ENCODE results near the gene SCAF4.
"Not testable (repeated sequence)": the region's sequence is repeated elsewhere in the genome, so short reads cannot be mapped to it uniquely, and the experiment has no call there.

SCAF4 gene

GRCh38 chr21:31731857-31732596 is at the start of gene SCAF4:
Gene SCAF4 (minus strand): TSS chr21:31732118. CDS start chr21:31731692, 426 bp downstream.
- Mint-ChIP-seq H3K36me3 (ENCODE audit: low read depth) (peaks cover 9% of the 10 kb centered on the region), H3K9me3 (no peaks in the 10 kb centered on the region), H3K4me3 (no peak within 1 kb of the TSS), H3K27ac (peak within 1 kb of the TSS; percentile 83), H3K4me1 (peaks cover 13% of the 10 kb centered on the region), H3K27me3 (no peaks in the 10 kb centered on the region)
- DNase-seq, result peak; percentile 83
- ATAC-seq, result peak; percentile 83

- Mint-ChIP-seq H3K4me1 (peaks cover 2% of the 10 kb centered on the region), H3K36me3 (ENCODE audit: low read depth) (no peaks in the 10 kb centered on the region), H3K27ac (no peak overlapping the region), H3K9me3 (peaks cover 4% of the 10 kb centered on the region), H3K27me3 (peaks cover 10% of the 10 kb centered on the region), H3K4me3 (no peak overlapping the region)
- DNase-seq (no peak), ATAC-seq (no peak)
Measured at GRCh38 chr21:31780944-31781343, 49.0 kb upstream of the SCAF4 start.

- no peak for ATAC-seq
- Mint-ChIP-seq H3K27me3 (peaks cover 10% of the 10 kb centered on the region), H3K27ac (no peak overlapping the region)
Measured at GRCh38 chr21:31778546-31778945, 46.6 kb upstream of the SCAF4 start.

GRCh38 chr21:31777857-31778256 is 45.9 kb upstream of the SCAF4 start:
- Mint-ChIP-seq H3K9me3 (no peaks in the 10 kb centered on the region), H3K4me3 (no peak overlapping the region), H3K4me1 (no peaks in the 10 kb centered on the region), H3K36me3 (ENCODE audit: low read depth) (no peaks in the 10 kb centered on the region), H3K27me3 (peaks cover 7% of the 10 kb centered on the region), H3K27ac (no peak overlapping the region)
- ATAC-seq, result no peak
- DNase-seq, result no peak

More at GRCh38 chr21:31778546-31778945, 46.6 kb upstream of the SCAF4 start:
- Mint-ChIP-seq H3K9me3 (no peaks in the 10 kb centered on the region), H3K36me3 (ENCODE audit: low read depth) (no peaks in the 10 kb centered on the region), H3K4me3 (no peak overlapping the region), H3K4me1 (no peaks in the 10 kb centered on the region)
- no peak for DNase-seq

- no peak overlapping the region for H3K4me3 Mint-ChIP-seq
- ATAC-seq, result no peak
- H3K4me1 Mint-ChIP-seq, result no peaks in the 10 kb centered on the region
- no peaks in the 10 kb centered on the region for H3K9me3 Mint-ChIP-seq
- DNase-seq, result no peak
- no peak overlapping the region for H3K27ac Mint-ChIP-seq
- H3K36me3 Mint-ChIP-seq (ENCODE audit: low read depth), result no peaks in the 10 kb centered on the region
- no peaks in the 10 kb centered on the region for H3K27me3 Mint-ChIP-seq
Measured at GRCh38 chr21:31774031-31774430, 42.1 kb upstream of the SCAF4 start.

- ATAC-seq (no peak), DNase-seq (no peak)
- no peaks in the 10 kb centered on the region for H3K4me1 Mint-ChIP-seq
Measured at GRCh38 chr21:31772674-31773555, 41.0 kb upstream of the SCAF4 start.

GRCh38 chr21:31771685-31772084 is 39.8 kb upstream of the SCAF4 start:
- DNase-seq (no peak), ATAC-seq (no peak)
- Mint-ChIP-seq H3K4me3 (no peak overlapping the region), H3K4me1 (no peaks in the 10 kb centered on the region), H3K27ac (no peak overlapping the region), H3K9me3 (no peaks in the 10 kb centered on the region), H3K36me3 (ENCODE audit: low read depth) (no peaks in the 10 kb centered on the region), H3K27me3 (no peaks in the 10 kb centered on the region)

More at GRCh38 chr21:31772674-31773555, 41.0 kb upstream of the SCAF4 start:
- Mint-ChIP-seq H3K36me3 (ENCODE audit: low read depth) (no peaks in the 10 kb centered on the region), H3K27ac (no peak overlapping the region), H3K9me3 (no peaks in the 10 kb centered on the region), H3K27me3 (no peaks in the 10 kb centered on the region), H3K4me3 (no peak overlapping the region)

- Mint-ChIP-seq H3K9me3 (no peaks in the 10 kb centered on the region), H3K36me3 (ENCODE audit: low read depth) (no peaks in the 10 kb centered on the region), H3K4me3 (no peak overlapping the region), H3K27ac (no peak overlapping the region), H3K4me1 (no peaks in the 10 kb centered on the region), H3K27me3 (no peaks in the 10 kb centered on the region)
- DNase-seq (no peak), ATAC-seq (no peak)
Measured at GRCh38 chr21:31768710-31769109, 36.8 kb upstream of the SCAF4 start.

GRCh38 chr21:31766899-31767298 is 35.0 kb upstream of the SCAF4 start:
- no peak for ATAC-seq
- no peak overlapping the region for H3K4me3 Mint-ChIP-seq

GRCh38 chr21:31765850-31766249 is 33.9 kb upstream of the SCAF4 start:
- H3K9me3 Mint-ChIP-seq; H3K27ac Mint-ChIP-seq; H3K27me3 Mint-ChIP-seq; H3K4me1 Mint-ChIP-seq; ATAC-seq; DNase-seq; H3K4me3 Mint-ChIP-seq; H3K36me3 Mint-ChIP-seq (ENCODE audit: low read depth): not testable (repeated sequence)

More at GRCh38 chr21:31766899-31767298, 35.0 kb upstream of the SCAF4 start:
- no peak for DNase-seq
- H3K4me1 Mint-ChIP-seq, result no peaks in the 10 kb centered on the region
- no peaks in the 10 kb centered on the region for H3K36me3 Mint-ChIP-seq (ENCODE audit: low read depth)
- no peaks in the 10 kb centered on the region for H3K9me3 Mint-ChIP-seq
- H3K27me3 Mint-ChIP-seq, result peaks cover 7% of the 10 kb centered on the region
- H3K27ac Mint-ChIP-seq, result no peak overlapping the region

GRCh38 chr21:31760931-31761330 is 29.0 kb upstream of the SCAF4 start:
- H3K9me3 Mint-ChIP-seq, result no peaks in the 10 kb centered on the region
- H3K4me1 Mint-ChIP-seq, result no peaks in the 10 kb centered on the region
- H3K27me3 Mint-ChIP-seq, result peaks cover 7% of the 10 kb centered on the region
- no peak overlapping the region for H3K4me3 Mint-ChIP-seq
- H3K27ac Mint-ChIP-seq, result no peak overlapping the region
- ATAC-seq (no peak), DNase-seq (no peak)
- no peaks in the 10 kb centered on the region for H3K36me3 Mint-ChIP-seq (ENCODE audit: low read depth)

GRCh38 chr21:31756787-31757186 is 24.9 kb upstream of the SCAF4 start:
- Mint-ChIP-seq H3K4me1 (no peaks in the 10 kb centered on the region), H3K9me3 (no peaks in the 10 kb centered on the region), H3K27me3 (no peaks in the 10 kb centered on the region), H3K27ac (no peak overlapping the region), H3K4me3 (no peak overlapping the region), H3K36me3 (ENCODE audit: low read depth) (no peaks in the 10 kb centered on the region)
- no peak for DNase-seq
- no peak for ATAC-seq

GRCh38 chr21:31755027-31755426 is 23.1 kb upstream of the SCAF4 start:
- no peak overlapping the region for H3K4me3 Mint-ChIP-seq
- H3K4me1 Mint-ChIP-seq, result no peaks in the 10 kb centered on the region
- H3K36me3 Mint-ChIP-seq (ENCODE audit: low read depth), result no peaks in the 10 kb centered on the region
- no peaks in the 10 kb centered on the region for H3K27me3 Mint-ChIP-seq
- H3K9me3 Mint-ChIP-seq, result no peaks in the 10 kb centered on the region
- DNase-seq (no peak), ATAC-seq (no peak)
- no peak overlapping the region for H3K27ac Mint-ChIP-seq

- Mint-ChIP-seq H3K36me3 (ENCODE audit: low read depth) (no peaks in the 10 kb centered on the region), H3K9me3 (no peaks in the 10 kb centered on the region), H3K4me3 (no peak overlapping the region), H3K4me1 (no peaks in the 10 kb centered on the region), H3K27me3 (no peaks in the 10 kb centered on the region), H3K27ac (no peak overlapping the region)
- ATAC-seq, result no peak
- DNase-seq, result no peak
Measured at GRCh38 chr21:31754708-31754960, 22.7 kb upstream of the SCAF4 start.
